Gastrocnemius medialis (tissue), 4 donors: ENCODE results near the gene TAS1R3. TPM values are rescaled to one million over a fixed set of nuclear protein-coding genes. Genes with fewer than 3 reads are reported as not detected.

Experiments
- ATAC-seq, 2 donors: fragments of 150-250 bp; one replicate each; pipeline ENCODE4 v1.9.1; 2016
- DNase-seq, 2 donors: peaks; one replicate each; pipeline ENCODE4 v3.0.0-alpha.2; 2019
- H3K27ac ChIP-seq, 4 donors: fragments of 200-600 bp; sonication (generic); 1 replicate in 1 of 4; 2 replicates in 3 of 4; pipeline ENCODE4 v1.5.1; 2016 to 2018; ENCODE audit warnings: mild to moderate bottlenecking in 2 of 4, moderate library complexity in 1 of 4
- H3K27me3 ChIP-seq, 3 donors: fragments of 200-600 bp; sonication (generic) in 2 of 3; 1 replicate in 1 of 3; 2 replicates in 2 of 3; pipeline versions ENCODE4 v1.5.1 to v1.6.0; 2016 to 2019; ENCODE audit warnings: mild to moderate bottlenecking in 1 of 3, moderate library complexity in 1 of 3
- H3K36me3 ChIP-seq, 2 donors: fragments of 200-600 bp; sonication (generic) in 1 of 2; one replicate each; pipeline ENCODE4 v1.5.1; 2017 to 2018
- H3K4me1 ChIP-seq, 2 donors: fragments of 200-600 bp; sonication (generic) in 1 of 2; one replicate each; pipeline ENCODE4 v1.5.1; 2016 to 2017; ENCODE audit warnings: mild to moderate bottlenecking in 2 of 2
- H3K4me3 ChIP-seq, 4 donors: fragments of 200-600 bp; sonication (generic) in 3 of 4; 1 replicate in 1 of 4; 2 replicates in 3 of 4; pipeline ENCODE4 v1.5.1; 2016 to 2019; ENCODE audit warnings: mild to moderate bottlenecking in 2 of 4
- H3K9me3 ChIP-seq, 3 donors: fragments of 200-600 bp; sonication (generic) in 2 of 3; 1 replicate in 1 of 3; 2 replicates in 2 of 3; pipeline ENCODE4 v1.5.1; 2016 to 2019
- POLR2A ChIP-seq, 2 donors: fragments of 450-650 bp; IDR thresholded peaks; one replicate each; pipeline ENCODE4 v1.6.1; 2017; ENCODE audit warnings: antibody characterized with exemption in 2 of 2, mild to moderate bottlenecking in 2 of 2, moderate library complexity in 2 of 2
- in situ Hi-C, 4 donors: fragments of 200-750 bp; cut with MboI; loops; one replicate each; pipeline versions ENCODE4 v1.15.0 to v1.8.0; 2017; ENCODE audit warnings: low sequenced_read_pairs in 4 of 4
- intact Hi-C: fragments of 100-400 bp; cut with DNase I; formaldehyde crosslinking; loops from one replicate; pipeline ENCODE4 v1.15.1; 2023; ENCODE audit warnings: low total_unique reads
- total RNA-seq, 4 donors: library from RNA; depleted of rRNA; stranded (reverse); fragments of >200 nt; gene quantifications; one replicate each; pipeline versions ENCODE4 v1.1.0 to v1.2.3, GENCODE V29; 2016
- TF ChIP-seq, protein P1 (sequence below), 5 experiments: fragments of 450-650 bp in 3 of 5; fragments of 200-600 bp in 2 of 5; sonication (generic) in 2 of 5; IDR thresholded peaks in 4 of 5; conservative IDR thresholded peaks in 1 of 5; 1 replicate in 4 of 5; 2 replicates in 1 of 5; pipeline ENCODE4 v1.5.1; 2016 to 2019; ENCODE audit warnings: antibody characterized with exemption in 5 of 5, mild to moderate bottlenecking in 3 of 5, moderate library complexity in 3 of 5

TAS1R3 gene
- total RNA-seq, 4 donors from 2014 or later = 0.20 to 0.44 TPM; not detected in 2

GRCh38 chr1:1359308-1359663, 28.2 kb downstream of the TAS1R3 start:
- no peaks in the 10 kb centered on the region for H3K36me3 ChIP-seq
- TF ChIP-seq, protein P1, sequence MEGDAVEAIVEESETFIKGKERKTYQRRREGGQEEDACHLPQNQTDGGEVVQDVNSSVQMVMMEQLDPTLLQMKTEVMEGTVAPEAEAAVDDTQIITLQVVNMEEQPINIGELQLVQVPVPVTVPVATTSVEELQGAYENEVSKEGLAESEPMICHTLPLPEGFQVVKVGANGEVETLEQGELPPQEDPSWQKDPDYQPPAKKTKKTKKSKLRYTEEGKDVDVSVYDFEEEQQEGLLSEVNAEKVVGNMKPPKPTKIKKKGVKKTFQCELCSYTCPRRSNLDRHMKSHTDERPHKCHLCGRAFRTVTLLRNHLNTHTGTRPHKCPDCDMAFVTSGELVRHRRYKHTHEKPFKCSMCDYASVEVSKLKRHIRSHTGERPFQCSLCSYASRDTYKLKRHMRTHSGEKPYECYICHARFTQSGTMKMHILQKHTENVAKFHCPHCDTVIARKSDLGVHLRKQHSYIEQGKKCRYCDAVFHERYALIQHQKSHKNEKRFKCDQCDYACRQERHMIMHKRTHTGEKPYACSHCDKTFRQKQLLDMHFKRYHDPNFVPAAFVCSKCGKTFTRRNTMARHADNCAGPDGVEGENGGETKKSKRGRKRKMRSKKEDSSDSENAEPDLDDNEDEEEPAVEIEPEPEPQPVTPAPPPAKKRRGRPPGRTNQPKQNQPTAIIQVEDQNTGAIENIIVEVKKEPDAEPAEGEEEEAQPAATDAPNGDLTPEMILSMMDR (IDR thresholded peaks at IDR 0.05 in 4 of 5, conservative IDR thresholded peaks at IDR 0.05 in 1 of 5) = no peak
- no peak for TF ChIP-seq POLR2A (IDR thresholded peaks at IDR 0.05)
- H3K27me3 ChIP-seq = peaks cover 29 to 46% (median 35%) of the 10 kb centered on the region in 3 donors
- no peak overlapping the region for H3K4me3 ChIP-seq
- DNase-seq (no peak), ATAC-seq (no peak)
- in situ Hi-C loops (no loop called here), intact Hi-C loops (no loop called here)
- peaks cover 9 to 37% of the 10 kb centered on the region in 2 donors for H3K4me1 ChIP-seq
- no peaks in the 10 kb centered on the region for H3K9me3 ChIP-seq
- H3K27ac ChIP-seq = peak overlapping the region; percentile 65 to 80 (median 72)

DNA sequence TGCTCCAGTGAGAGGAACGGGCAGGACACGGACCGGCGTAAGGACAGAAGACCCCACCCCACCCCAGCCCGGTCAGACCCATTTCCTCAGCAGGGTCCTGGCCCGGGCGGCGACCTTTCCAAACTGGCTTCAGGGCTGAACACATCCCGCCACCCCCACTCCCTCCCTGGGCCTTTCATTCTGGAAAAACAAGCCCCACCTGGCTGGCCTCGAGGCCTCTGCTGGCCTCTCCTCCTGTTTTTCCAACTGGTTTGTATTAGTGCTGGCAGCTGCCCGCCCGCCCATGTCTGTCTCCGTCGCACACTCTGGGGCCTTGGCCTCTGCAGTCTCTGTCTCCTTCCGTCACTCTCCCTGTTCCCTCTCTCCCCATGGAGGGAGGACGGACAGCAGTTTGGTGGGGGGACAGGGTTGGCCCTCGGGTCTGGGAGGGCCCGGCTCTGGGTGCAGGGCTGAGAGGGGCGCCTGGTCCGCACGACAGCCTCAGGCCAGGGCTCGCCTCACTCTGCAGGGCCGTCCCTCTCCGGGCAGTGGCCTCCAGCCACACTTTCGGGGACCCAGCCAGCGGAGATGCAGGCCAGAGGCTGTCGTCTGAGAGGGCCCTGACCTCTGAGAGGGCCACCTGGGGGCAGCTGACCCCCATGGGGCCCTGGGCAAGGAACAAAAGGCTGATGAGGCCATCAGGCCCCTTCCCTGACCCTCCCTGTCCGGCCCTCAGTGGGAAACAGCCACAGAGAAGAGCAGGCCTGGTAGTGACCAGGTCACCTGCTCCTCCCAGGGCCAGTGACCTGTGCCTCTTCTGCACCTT, 28.8 kb downstream of the TAS1R3 start:
- Histone ChIP-seq H3K27ac (peak overlapping the region; percentile 65 to 80 (median 72)), H3K4me3 (no peak overlapping the region), H3K27me3 (peaks cover 29 to 46% (median 35%) of the 10 kb centered on the region in 3 donors), H3K9me3 (no peaks in the 10 kb centered on the region), H3K36me3 (no peaks in the 10 kb centered on the region), H3K4me1 (peaks cover 9 to 36% of the 10 kb centered on the region in 2 donors)
- peak in 1 of 2 donors; percentile 14 for ATAC-seq
- in situ Hi-C loops = no loop called here
- peak in 1 of 2 donors; percentile 1 for DNase-seq
- intact Hi-C loops = no loop called here
- TF ChIP-seq, protein P1 (IDR thresholded peaks at IDR 0.05 in 4 of 5, conservative IDR thresholded peaks at IDR 0.05 in 1 of 5) = no peak

DNA sequence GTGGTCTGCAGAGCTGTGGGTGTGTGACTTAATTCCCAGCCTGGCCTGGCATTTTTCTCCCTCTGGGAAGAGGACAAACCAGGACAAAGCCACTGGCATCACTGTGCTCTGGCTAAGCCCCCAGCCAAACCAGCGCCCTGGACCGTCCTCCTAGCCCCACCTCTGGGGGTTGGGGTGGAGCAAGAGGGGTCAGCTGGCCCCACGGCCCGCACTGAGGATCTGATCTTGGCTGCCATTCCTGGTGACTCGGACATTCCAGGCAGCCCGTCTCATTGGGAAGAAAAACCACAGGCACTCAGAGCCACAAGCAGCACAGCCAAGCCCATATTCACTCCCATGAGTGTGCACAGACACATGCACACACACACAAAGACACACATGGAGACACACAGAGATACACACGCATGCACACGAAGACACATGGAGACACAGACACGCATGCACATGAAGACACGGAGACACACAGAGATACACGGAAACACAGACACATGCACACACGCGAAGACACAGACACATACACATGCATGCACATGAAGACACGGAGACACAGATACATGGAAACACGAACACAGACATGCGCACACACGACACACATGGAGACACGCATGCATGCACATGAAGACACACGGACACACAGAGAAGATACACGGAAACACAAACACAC, 29.6 kb downstream of the TAS1R3 start:
- no peak for TF ChIP-seq POLR2A (IDR thresholded peaks at IDR 0.05)
- TF ChIP-seq, protein P1 (IDR thresholded peaks at IDR 0.05 in 4 of 5, conservative IDR thresholded peaks at IDR 0.05 in 1 of 5) = no peak
- H3K36me3 ChIP-seq = no peaks in the 10 kb centered on the region
- H3K27ac ChIP-seq = peak overlapping the region; percentile 65 to 80 (median 72)
- no peak overlapping the region for H3K4me3 ChIP-seq
- peak in 1 of 2 donors; percentile 78 for DNase-seq
- intact Hi-C loops = no loop called here
- H3K27me3 ChIP-seq = peaks cover 29 to 46% (median 35%) of the 10 kb centered on the region in 3 donors
- no peaks in the 10 kb centered on the region for H3K9me3 ChIP-seq
- peaks cover 9 to 36% of the 10 kb centered on the region in 2 donors for H3K4me1 ChIP-seq
- peak; percentile 53 to 58 for ATAC-seq
- in situ Hi-C loops = no loop called here

DNA sequence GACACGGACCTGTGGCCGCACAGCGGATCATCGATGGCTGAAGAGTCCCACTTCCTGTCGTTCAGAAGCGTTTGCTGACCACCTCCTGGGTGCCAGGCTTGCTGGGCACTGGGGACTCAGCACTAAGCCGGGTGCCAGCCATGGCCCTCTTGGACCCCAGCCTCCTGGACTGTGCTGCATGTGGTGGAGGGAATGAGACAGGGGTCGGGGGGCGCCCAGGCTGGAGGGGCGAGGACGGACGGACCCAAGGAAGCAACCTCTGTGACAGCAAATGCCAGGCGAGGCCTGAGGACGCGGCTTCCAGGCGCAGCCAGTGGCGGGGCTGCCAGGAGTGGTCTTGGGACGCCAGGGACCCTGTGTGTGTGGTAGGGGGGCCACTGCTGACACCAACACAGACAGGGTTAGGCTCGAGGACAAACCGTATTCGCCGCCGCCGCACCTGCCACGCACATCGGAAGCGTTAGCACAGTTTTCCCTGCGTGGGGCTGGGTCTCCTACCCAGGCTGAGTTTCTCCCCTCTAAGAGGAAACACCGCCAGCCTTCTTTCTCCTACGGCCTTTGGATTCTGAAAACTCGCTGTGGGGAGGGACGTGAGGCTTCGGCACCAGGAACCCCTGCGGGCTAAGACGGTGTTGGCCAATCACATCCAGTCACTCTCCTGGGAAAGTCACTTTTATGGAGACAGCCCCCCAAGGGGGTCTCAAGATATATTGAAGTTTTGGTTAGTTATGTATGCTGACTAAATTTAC, 30.3 kb downstream of the TAS1R3 start:
- in situ Hi-C loops (no loop called here), intact Hi-C loops (no loop called here)
- DNase-seq (no peak), ATAC-seq (no peak)
- H3K9me3 ChIP-seq = no peaks in the 10 kb centered on the region
- H3K4me3 ChIP-seq = no peak overlapping the region
- no peaks in the 10 kb centered on the region for H3K36me3 ChIP-seq
- H3K27ac ChIP-seq = peak overlapping the region; percentile 28 to 80 (median 59)
- H3K27me3 ChIP-seq = peaks cover 29 to 42% (median 31%) of the 10 kb centered on the region in 3 donors
- TF ChIP-seq POLR2A (IDR thresholded peaks at IDR 0.05) = no peak
- H3K4me1 ChIP-seq = peaks cover 9 to 31% of the 10 kb centered on the region in 2 donors
